Thymus (tissue), 11 donors: ENCODE measurements around the gene CUL1. TPM values are rescaled to one million over a fixed set of nuclear protein-coding genes. Genes with fewer than 3 reads are reported as not detected.

Experiments
- DNase-seq, 9 donors: peaks; one replicate each; pipeline ENCODE4 v3.0.0-alpha.2; 2013; ENCODE audit warnings: low spot score in 9 of 9, low read depth in 6 of 9, missing footprints in 1 of 9
- H3K27ac ChIP-seq, 2 donors: one replicate each; pipeline ENCODE4 v1.5.1; 2013; ENCODE audit warnings: control low read depth in 1 of 2, low read depth in 1 of 2, low read length in 1 of 2, mild to moderate bottlenecking in 1 of 2, moderate library complexity in 1 of 2
- H3K27me3 ChIP-seq, 2 donors: one replicate each; pipeline ENCODE4 v1.5.1; 2013; ENCODE audit warnings: low read length in 1 of 2; ENCODE audit not compliant: control insufficient read depth in 2 of 2, insufficient read depth in 1 of 2
- H3K36me3 ChIP-seq, 2 donors: one replicate each; pipeline ENCODE4 v1.5.1; 2013; ENCODE audit warnings: low read length in 1 of 2, mild to moderate bottlenecking in 1 of 2, moderate library complexity in 1 of 2; ENCODE audit not compliant: control insufficient read depth in 2 of 2, insufficient read depth in 2 of 2
- H3K4me1 ChIP-seq, 2 donors: one replicate each; pipeline ENCODE4 v1.5.1; 2013; ENCODE audit warnings: low read length in 2 of 2; ENCODE audit not compliant: control insufficient read depth in 2 of 2, insufficient read depth in 2 of 2
- H3K4me3 ChIP-seq, 2 donors: one replicate each; pipeline ENCODE4 v1.5.1; 2013; ENCODE audit warnings: low read length in 2 of 2, control low read depth in 1 of 2, mild to moderate bottlenecking in 1 of 2
- H3K9me3 ChIP-seq, 2 donors: one replicate each; pipeline ENCODE4 v1.5.1; 2013; ENCODE audit warnings: low read length in 1 of 2, mild to moderate bottlenecking in 1 of 2; ENCODE audit not compliant: control insufficient read depth in 2 of 2, insufficient read depth in 1 of 2
- WGBS: extraction: QIAGEN DNeasy Blood & Tissue Kit; methylation state at CpG from one replicate; pipeline ENCODE4 v1.1.7; 2013; 5-methylcytosine and 5-hydroxymethylcytosine counted together
- polyA plus RNA-seq: library from polyadenylated mRNA; stranded (reverse); fragments of 200-250 nt; gene quantifications from one replicate; pipeline ENCODE4 v1.2.3, GENCODE V29; 2013
- total RNA-seq: library from RNA; stranded (reverse); fragments of 120-200 nt; gene quantifications from one replicate; pipeline ENCODE4 v1.2.4, GENCODE V29; 2013
- donor health status: healthy.

Gene CUL1
- total and polyA plus RNA-seq, 2 donors, result 35.5 to 38.7 TPM

DNA sequence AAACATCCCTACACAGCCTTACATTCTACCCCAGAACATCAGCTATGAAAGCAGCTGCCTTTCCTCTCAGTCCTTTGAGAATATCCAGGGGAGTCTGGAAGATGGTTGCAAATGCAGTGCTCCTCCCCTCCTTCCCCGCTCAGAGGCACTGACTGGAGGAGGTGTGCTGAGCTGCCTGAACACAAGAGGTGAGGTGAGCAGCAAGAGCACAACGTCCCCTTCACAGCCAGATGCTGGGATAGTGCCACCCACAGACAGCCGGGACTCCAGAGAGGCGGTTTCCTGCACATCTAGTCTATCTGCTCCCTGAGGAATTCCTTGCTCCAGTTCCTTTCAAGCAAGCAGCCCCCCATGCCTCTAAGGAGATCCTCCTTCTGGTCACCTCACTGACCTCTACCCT lies 111.2 kb downstream of the CUL1 start:
- no peaks in the 10 kb centered on the region for H3K9me3 ChIP-seq
- H3K4me3 ChIP-seq, result no peak overlapping the region
- H3K27me3 ChIP-seq, result no peaks in the 10 kb centered on the region
- no peak for DNase-seq
- peaks cover 72 to 95% of the 10 kb centered on the region in 2 donors for H3K36me3 ChIP-seq
- WGBS, result 96% methylated on average over 4 of the region's 4 CpGs
- H3K4me1 ChIP-seq, result no peaks in the 10 kb centered on the region
- H3K27ac ChIP-seq, result no peak overlapping the region

DNA sequence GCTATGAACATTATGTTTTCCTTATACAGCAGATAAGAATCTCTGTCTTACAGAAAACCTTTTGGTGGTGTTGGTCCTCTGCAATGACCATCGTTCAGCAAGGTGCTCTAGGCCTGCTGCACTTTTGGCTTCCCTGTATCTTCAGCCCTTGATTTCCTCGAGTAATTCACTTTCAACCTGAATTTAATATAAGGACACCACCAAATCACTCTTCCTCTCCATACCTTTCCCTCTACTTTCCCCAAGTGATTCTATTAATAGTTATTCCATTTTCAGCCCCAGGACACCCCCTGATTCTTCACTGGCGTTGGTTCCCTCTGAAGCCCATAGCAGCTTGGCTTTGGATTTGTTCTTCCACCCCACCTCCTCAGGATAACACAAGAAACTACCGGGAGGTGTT lies 113.2 kb downstream of the CUL1 start:
- no peak for DNase-seq
- peaks cover 70 to 95% of the 10 kb centered on the region in 2 donors for H3K36me3 ChIP-seq
- 97% methylated on average over 4 of the region's 4 CpGs for WGBS

DNA sequence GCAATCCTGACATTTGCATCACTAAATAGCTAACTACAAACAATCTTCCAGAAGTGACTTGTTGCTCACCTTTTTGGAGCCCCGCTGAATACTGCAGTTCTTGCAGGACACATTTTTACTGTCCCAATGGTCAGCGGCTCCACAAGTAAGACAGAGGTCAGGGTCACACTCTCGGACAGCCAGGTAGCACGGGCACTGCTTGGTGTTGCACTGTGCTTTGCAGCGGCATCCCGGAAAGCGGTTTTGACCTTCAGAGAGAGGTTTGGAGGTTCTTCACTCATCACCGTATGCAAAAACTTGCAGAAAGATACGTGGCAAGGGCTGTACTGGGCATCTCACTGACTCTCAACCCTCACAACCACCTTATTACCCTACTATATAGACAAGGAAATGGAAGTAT lies 115.2 kb downstream of the CUL1 start:
- H3K9me3 ChIP-seq, result no peaks in the 10 kb centered on the region
- no peak overlapping the region for H3K27ac ChIP-seq
- H3K27me3 ChIP-seq, result no peaks in the 10 kb centered on the region
- no peak overlapping the region for H3K4me3 ChIP-seq
- WGBS, result 99% methylated on average over 9 of the region's 9 CpGs
- no peak for DNase-seq
- H3K4me1 ChIP-seq, result no peaks in the 10 kb centered on the region
- peaks cover 59 to 92% of the 10 kb centered on the region in 2 donors for H3K36me3 ChIP-seq

More for the DNA sequence above, 113.2 kb downstream of the CUL1 start:
- H3K9me3 ChIP-seq, result no peaks in the 10 kb centered on the region
- no peak overlapping the region for H3K27ac ChIP-seq
- no peak overlapping the region for H3K4me3 ChIP-seq
- H3K4me1 ChIP-seq, result no peaks in the 10 kb centered on the region
- no peaks in the 10 kb centered on the region for H3K27me3 ChIP-seq

DNA sequence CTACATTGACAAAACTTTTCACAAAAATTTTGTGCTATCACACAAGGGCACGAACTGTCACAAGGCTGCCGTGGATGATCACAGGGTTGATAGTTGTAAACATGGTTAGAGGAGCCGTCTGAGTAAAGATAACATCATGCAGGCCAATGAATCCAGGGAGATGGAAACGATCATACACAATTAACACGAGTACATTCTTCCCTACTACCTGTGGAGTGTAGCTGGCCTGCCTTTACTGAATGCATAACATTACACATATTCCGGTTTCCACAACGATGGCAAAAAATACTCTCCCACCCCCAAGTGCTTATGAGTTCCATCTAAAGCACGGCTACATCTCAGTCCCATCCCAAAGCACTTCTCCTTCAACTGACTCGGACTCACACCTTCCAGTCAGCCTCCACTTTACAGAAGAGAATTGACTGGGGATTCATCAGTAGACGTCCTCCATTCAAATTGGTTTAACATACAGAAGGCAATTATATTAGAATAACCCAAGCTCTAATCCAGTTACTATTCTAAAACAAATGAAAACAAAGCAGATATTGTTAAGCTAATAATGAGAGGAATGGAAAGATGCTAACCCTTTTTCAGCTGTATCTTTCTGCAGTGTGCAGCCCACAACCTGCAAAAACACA lies 116.3 kb downstream of the CUL1 start:
- Histone ChIP-seq H3K27me3 (no peaks in the 10 kb centered on the region), H3K9me3 (no peaks in the 10 kb centered on the region), H3K4me1 (no peaks in the 10 kb centered on the region), H3K4me3 (no peak overlapping the region), H3K27ac (no peak overlapping the region), H3K36me3 (peaks cover 58 to 92% of the 10 kb centered on the region in 2 donors)
- no peak for DNase-seq
- WGBS, result 97% methylated on average over 10 of the region's 10 CpGs

DNA sequence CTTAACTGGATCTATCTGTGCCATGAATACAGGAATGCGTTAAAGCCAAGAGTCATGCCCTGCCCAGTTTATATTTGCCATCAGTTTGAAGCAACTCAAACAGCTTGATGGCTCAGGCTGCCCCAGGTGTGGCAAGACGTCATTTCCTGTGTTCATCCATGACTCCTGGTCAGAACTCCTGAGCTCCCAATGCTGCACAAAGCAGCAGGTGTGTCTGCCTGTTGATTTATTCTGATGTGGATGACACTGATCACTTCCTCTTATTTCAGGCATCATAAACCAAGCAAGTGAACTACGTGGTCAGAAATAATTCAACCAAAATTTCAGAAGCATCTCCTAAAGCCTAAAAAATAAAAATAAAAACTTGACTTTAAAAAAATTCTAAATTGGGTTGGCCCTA lies 116.9 kb downstream of the CUL1 start:
- no peaks in the 10 kb centered on the region for H3K9me3 ChIP-seq
- no peaks in the 10 kb centered on the region for H3K4me1 ChIP-seq
- H3K27me3 ChIP-seq, result no peaks in the 10 kb centered on the region
- 95% methylated on average over 3 of the region's 3 CpGs for WGBS
- H3K27ac ChIP-seq, result no peak overlapping the region
- DNase-seq, result no peak
- H3K4me3 ChIP-seq, result no peak overlapping the region
- H3K36me3 ChIP-seq, result peaks cover 54 to 89% of the 10 kb centered on the region in 2 donors

DNA sequence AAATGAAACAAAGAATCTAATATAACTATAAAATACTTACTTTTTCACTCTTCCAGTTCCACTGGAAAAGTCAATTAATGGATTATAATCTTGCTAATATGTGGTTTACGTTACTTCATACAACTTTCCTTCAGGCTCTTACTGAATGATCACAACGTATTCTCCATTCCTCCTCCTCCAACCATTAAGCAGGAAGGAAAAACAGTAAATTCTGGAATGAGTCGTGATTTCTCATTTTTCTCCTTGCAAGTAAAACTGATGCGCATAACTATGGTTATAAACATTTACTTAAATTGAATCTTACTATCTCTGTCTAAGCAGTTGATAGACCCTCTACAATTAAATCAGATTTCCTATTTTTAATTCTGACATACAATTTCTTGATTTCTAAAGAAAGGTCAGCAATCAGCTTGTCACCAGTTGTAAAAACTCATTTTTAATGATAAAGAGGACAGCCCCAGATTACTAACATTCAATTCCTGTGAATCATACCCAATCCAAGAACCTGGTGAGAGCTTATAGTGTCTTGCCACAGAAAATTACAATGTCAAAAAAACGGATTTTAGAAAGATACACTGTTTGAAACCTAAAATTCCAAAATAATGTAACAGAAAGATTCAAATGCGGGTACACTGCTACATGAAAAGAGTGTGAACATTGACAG lies 121.1 kb downstream of the CUL1 start:
- H3K36me3 ChIP-seq, result peaks cover 34 to 70% of the 10 kb centered on the region in 2 donors

DNA sequence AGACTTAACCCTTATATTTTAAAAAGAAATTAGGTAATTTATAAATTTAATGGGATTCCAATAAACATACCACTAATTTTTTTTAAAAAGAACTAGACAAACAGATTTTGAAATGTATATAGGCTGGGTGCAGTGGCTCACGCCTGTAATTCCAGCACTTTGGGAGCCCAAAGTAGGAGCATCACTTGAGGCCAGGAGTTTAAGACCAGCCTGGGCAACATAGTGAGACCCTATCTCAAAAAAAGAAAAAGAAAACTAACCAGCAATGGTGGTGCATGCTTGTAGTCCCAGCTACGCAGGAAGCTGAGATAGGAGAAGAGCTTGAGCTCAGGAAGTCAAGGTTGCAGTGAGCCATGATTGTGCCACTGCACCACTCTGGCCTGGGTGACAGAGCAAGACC lies 122.7 kb downstream of the CUL1 start:
- H3K9me3 ChIP-seq, result no peaks in the 10 kb centered on the region
- no peaks in the 10 kb centered on the region for H3K4me1 ChIP-seq
- 98% methylated on average over 2 of the region's 2 CpGs for WGBS
- DNase-seq, result no peak
- no peak overlapping the region for H3K4me3 ChIP-seq
- H3K27me3 ChIP-seq, result no peaks in the 10 kb centered on the region
- H3K36me3 ChIP-seq, result peaks cover 27 to 66% of the 10 kb centered on the region in 2 donors
- no peak overlapping the region for H3K27ac ChIP-seq

More for the DNA sequence above, 121.1 kb downstream of the CUL1 start:
- Histone ChIP-seq H3K4me1 (no peaks in the 10 kb centered on the region), H3K4me3 (no peak overlapping the region), H3K27me3 (no peaks in the 10 kb centered on the region), H3K9me3 (no peaks in the 10 kb centered on the region), H3K27ac (no peak overlapping the region)
- no peak for DNase-seq
- WGBS, result 98% methylated on average over 6 of the region's 6 CpGs

DNA sequence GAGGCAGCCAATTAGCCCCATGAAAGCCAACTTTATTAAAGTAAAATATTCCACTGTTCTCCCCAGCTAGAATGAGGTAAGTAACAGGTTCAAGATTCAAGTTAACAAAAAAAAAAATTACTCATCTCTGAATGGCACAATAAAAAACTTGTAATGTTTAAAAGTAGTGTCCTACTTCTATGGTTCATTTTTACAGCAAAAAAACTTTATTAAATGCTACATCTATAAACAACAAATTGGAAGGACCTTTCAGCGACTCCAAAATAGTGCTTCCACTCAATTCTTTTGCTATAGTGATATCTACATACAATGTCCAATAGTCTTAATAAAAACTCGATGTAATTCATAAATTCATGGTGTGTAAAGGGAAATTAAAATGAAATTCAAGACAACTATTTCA lies 126.2 kb downstream of the CUL1 start:
- H3K36me3 ChIP-seq, result peaks cover 15 to 64% of the 10 kb centered on the region in 2 donors
- H3K9me3 ChIP-seq, result no peaks in the 10 kb centered on the region
- H3K27me3 ChIP-seq, result no peaks in the 10 kb centered on the region
- H3K27ac ChIP-seq, result no peak overlapping the region
- H3K4me1 ChIP-seq, result no peaks in the 10 kb centered on the region
- WGBS, result 96% methylated on average over 2 of the region's 2 CpGs
- no peak for DNase-seq
- H3K4me3 ChIP-seq, result no peak overlapping the region

DNA sequence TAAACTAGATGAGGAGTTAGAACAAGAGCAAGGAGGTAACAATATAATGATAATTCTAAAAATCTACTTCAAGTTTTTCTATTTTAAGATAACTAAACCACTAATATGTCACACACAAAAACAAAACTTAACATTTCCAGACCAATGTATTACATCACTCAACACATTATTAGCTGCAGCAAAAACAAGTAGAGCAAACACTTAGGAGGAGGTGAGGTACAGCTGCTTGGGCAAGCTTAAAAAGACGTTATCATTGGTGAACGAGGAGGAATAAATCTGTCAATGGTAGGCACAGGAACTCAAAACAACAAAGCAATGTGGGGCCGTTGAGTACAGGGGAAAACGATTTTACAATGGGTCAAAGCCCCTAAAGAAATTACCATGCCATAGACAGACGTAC lies 126.6 kb downstream of the CUL1 start:
- Histone ChIP-seq H3K4me3 (no peak overlapping the region), H3K27ac (no peak overlapping the region), H3K27me3 (no peaks in the 10 kb centered on the region), H3K9me3 (no peaks in the 10 kb centered on the region), H3K36me3 (peaks cover 18 to 65% of the 10 kb centered on the region in 2 donors), H3K4me1 (no peaks in the 10 kb centered on the region)
- WGBS, result 97% methylated on average over 5 of the region's 5 CpGs
- DNase-seq, result no peak
